Natural killer cell (primary cell): ENCODE data around the gene FKBP9. TPM values are rescaled to one million over a fixed set of nuclear protein-coding genes. Genes with fewer than 3 reads are reported as not detected.

Experiments
- ATAC-seq, 3 donors: fragments of 150-1000 bp in 2 of 3; fragments of 200-7000 bp in 1 of 3; cut with Tn5 transposase; 1 replicate in 1 of 3; 2 replicates in 2 of 3; pipeline ENCODE4 v1.10.0; 2021; ENCODE audit warnings: mild to moderate bottlenecking in 2 of 3, moderate library complexity in 2 of 3
- DNase-seq, 2 donors: peaks; one replicate each; pipeline versions ENCODE4 v3.0.0 to v3.0.0-alpha.2; 2013 to 2021; ENCODE audit warnings: mixed read lengths in 1 of 2
- H3K27ac ChIP-seq: one replicate; pipeline ENCODE4 v1.5.1; 2013; ENCODE audit warnings: mild to moderate bottlenecking, low read length
- H3K27me3 ChIP-seq: one replicate; pipeline ENCODE4 v1.6.1; 2013; ENCODE audit warnings: low read length; ENCODE audit not compliant: control insufficient read depth, insufficient read depth
- H3K36me3 ChIP-seq: one replicate; pipeline ENCODE4 v1.6.1; 2013; ENCODE audit warnings: low read length; ENCODE audit not compliant: control insufficient read depth, insufficient read depth
- H3K4me1 ChIP-seq: one replicate; pipeline ENCODE4 v1.6.1; 2013; ENCODE audit warnings: low read length; ENCODE audit not compliant: control insufficient read depth, insufficient read depth
- H3K4me3 ChIP-seq: one replicate; pipeline ENCODE4 v1.5.1; 2013; ENCODE audit warnings: low read length
- H3K9me3 ChIP-seq: one replicate; pipeline ENCODE4 v1.6.1; 2013; ENCODE audit warnings: low read length; ENCODE audit not compliant: control insufficient read depth, insufficient read depth
- H3K27ac Mint-ChIP-seq, 2 donors: one replicate each; pipeline ENCODE4 v1.8.0; 2022; ENCODE audit warnings: mild to moderate bottlenecking in 2 of 2, mixed read lengths in 2 of 2, moderate library complexity in 1 of 2
- H3K27me3 Mint-ChIP-seq, 2 donors: one replicate each; pipeline ENCODE4 v1.8.0; 2022; ENCODE audit warnings: low read depth in 2 of 2, mixed read lengths in 2 of 2
- H3K36me3 Mint-ChIP-seq: one replicate; pipeline ENCODE4 v1.8.0; 2022; ENCODE audit warnings: mixed read lengths
- H3K4me1 Mint-ChIP-seq, 2 donors: one replicate each; pipeline ENCODE4 v1.8.0; 2022; ENCODE audit warnings: mixed read lengths in 2 of 2
- H3K4me3 Mint-ChIP-seq: one replicate; pipeline ENCODE4 v1.8.0; 2022; ENCODE audit warnings: mild to moderate bottlenecking, moderate library complexity, mixed read lengths
- H3K9me3 Mint-ChIP-seq, 2 donors: one replicate each; pipeline ENCODE4 v1.8.0; 2022; ENCODE audit warnings: mixed read lengths in 2 of 2
- CTCF ChIP-seq: fragments of 200-600 bp; IDR thresholded peaks from one replicate; pipeline ENCODE4 v1.8.0; 2022; ENCODE audit warnings: antibody characterized with exemption
- WGBS: methylation state at CpG from one replicate; pipeline ENCODE4 v1.1.7; 2013; ENCODE audit warnings: missing lambda C conversion rate; ENCODE audit not compliant: insufficient coverage; 5-methylcytosine and 5-hydroxymethylcytosine counted together
- intact Hi-C: fragments of 100-400 bp; cut with micrococcal nuclease; formaldehyde crosslinking; loops from one replicate; pipeline ENCODE4 v1.14.2; 2022
- total RNA-seq, 4 donors: library from RNA; stranded (reverse); fragments of 120-200 nt in 1 of 4; gene quantifications; one replicate each; pipeline versions ENCODE4 v1.2.3 to v1.2.4, GENCODE V29; 2013 to 2022

The FKBP9 gene
- total RNA-seq, 3 donors from 2014 or later (not counting 1 experiment from before 2014, with no cell fraction given) = 2.3 TPM; not detected in 2

GRCh38 chr7:33009734-33010133, 52.5 kb downstream of the FKBP9 start:
- H3K27ac Mint-ChIP-seq = no peak overlapping the region

DNA sequence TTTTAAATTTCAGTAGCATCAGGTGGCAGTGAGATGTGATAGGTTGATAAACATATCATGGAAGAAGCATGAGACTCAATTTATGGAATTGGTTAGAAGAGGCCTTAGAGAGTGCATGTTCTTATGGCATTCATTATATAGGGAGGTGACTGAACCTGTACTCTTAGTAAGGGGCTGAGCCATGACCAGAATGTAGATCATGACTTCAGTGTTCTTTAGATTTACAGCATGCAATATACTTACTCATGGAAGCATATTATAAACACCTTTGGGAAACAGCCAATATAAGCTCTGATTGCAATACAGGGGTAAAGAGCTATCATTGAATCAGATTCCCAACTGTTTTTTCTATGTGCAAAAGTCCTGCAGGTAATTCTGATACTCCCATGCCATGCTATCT, 55.1 kb downstream of the FKBP9 start:
- Histone ChIP-seq H3K27ac (no peak overlapping the region), H3K36me3 (peaks cover 29% of the 10 kb centered on the region), H3K9me3 (no peaks in the 10 kb centered on the region), H3K4me1 (no peaks in the 10 kb centered on the region), H3K4me3 (no peak overlapping the region), H3K27me3 (no peaks in the 10 kb centered on the region)
- intact Hi-C loops = no loop called here
- no peak for TF ChIP-seq CTCF
- Mint-ChIP-seq H3K27ac (no peak overlapping the region), H3K36me3 (peaks cover 32% of the 10 kb centered on the region), H3K4me3 (no peak overlapping the region), H3K9me3 (no peaks in the 10 kb centered on the region), H3K4me1 (no peaks in the 10 kb centered on the region), H3K27me3 (no peaks in the 10 kb centered on the region)
- ATAC-seq (no peak), DNase-seq (no peak)

More at GRCh38 chr7:33009734-33010133, 52.5 kb downstream of the FKBP9 start:
- intact Hi-C loops = no loop called here
- Histone ChIP-seq H3K36me3 (peaks cover 18% of the 10 kb centered on the region), H3K27me3 (no peaks in the 10 kb centered on the region), H3K9me3 (no peaks in the 10 kb centered on the region), H3K4me1 (no peaks in the 10 kb centered on the region), H3K27ac (no peak overlapping the region), H3K4me3 (no peak overlapping the region)
- no peak for TF ChIP-seq CTCF
- Mint-ChIP-seq H3K4me3 (no peak overlapping the region), H3K9me3 (no peaks in the 10 kb centered on the region), H3K27me3 (no peaks in the 10 kb centered on the region), H3K36me3 (peaks cover 20% of the 10 kb centered on the region), H3K4me1 (no peaks in the 10 kb centered on the region)
- ATAC-seq = no peak
- no peak for DNase-seq
- 97% methylated on average over 1 of the region's 2 CpGs for WGBS

DNA sequence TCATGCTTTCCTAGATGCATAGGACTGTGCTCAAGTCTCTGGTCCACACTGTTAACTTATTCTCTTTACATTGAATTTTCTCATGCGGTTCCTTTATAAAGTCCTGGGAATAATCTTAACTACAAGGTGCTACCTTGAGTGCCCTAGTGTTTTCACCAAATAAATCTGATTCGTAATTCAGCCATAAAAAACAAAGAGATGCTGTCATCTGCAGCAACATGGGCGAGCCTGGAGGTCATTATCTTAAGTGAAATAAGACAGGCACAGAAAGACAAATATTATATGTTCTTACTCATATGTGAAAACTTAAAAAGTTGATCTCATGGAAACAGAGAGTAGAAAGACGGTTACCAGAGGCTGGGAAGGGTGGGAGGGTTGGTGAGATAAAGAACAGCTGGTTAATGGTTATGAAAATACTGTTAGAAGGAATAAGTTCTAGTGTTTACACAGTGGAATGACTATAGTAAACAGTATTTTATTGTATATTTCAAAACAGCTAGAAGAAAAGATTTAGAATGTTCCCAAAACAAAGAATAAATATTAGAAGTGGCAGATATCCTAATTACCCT, 67.0 kb downstream of the FKBP9 start:
- no peak for TF ChIP-seq CTCF
- ATAC-seq (no peak), DNase-seq (no peak)
- Mint-ChIP-seq H3K27me3 (no peaks in the 10 kb centered on the region), H3K9me3 (no peaks in the 10 kb centered on the region), H3K4me1 (peaks cover 0 to 4% of the 10 kb centered on the region in 2 donors), H3K27ac (no peak overlapping the region), H3K4me3 (no peak overlapping the region), H3K36me3 (peaks cover 5% of the 10 kb centered on the region)
- Histone ChIP-seq H3K4me1 (no peaks in the 10 kb centered on the region), H3K9me3 (no peaks in the 10 kb centered on the region), H3K27me3 (no peaks in the 10 kb centered on the region), H3K27ac (no peak overlapping the region), H3K4me3 (no peak overlapping the region), H3K36me3 (peaks cover 45% of the 10 kb centered on the region)
- intact Hi-C loops = no loop called here
- WGBS = 97% methylated on average over 4 of the region's 4 CpGs

DNA sequence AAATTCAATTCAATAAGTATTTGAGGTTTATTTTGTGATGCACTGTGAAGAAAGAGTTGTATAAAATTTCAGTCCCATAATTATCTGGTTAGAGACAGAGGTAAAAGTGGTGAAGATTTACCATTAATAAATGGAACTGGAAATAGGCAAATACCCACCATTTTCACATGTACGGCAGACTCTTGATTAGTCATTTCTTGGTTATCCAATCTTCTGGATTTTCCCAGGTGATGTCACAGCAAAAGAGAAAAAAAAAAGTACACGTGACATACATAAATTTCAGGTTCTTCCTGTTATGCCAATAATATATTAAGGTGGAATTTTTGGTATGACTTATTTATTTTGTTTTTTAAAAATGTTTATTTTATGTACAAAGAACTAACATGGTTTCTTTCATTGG, 78.5 kb downstream of the FKBP9 start:
- Mint-ChIP-seq H3K9me3 (no peaks in the 10 kb centered on the region), H3K4me3 (no peak overlapping the region), H3K4me1 (peaks cover 22 to 45% of the 10 kb centered on the region in 2 donors), H3K27ac (no peak overlapping the region), H3K27me3 (no peaks in the 10 kb centered on the region), H3K36me3 (no peaks in the 10 kb centered on the region)
- intact Hi-C loops = no loop called here
- TF ChIP-seq CTCF = no peak
- DNase-seq (no peak), ATAC-seq (no peak)
- no peak overlapping the region for H3K4me3 ChIP-seq
- 100% methylated on average over 1 of the region's 2 CpGs for WGBS
- H3K27ac ChIP-seq = no peak overlapping the region
- no peaks in the 10 kb centered on the region for H3K9me3 ChIP-seq
- H3K36me3 ChIP-seq = no peaks in the 10 kb centered on the region
- peaks cover 3% of the 10 kb centered on the region for H3K4me1 ChIP-seq
- no peaks in the 10 kb centered on the region for H3K27me3 ChIP-seq
